ENCODE data around the gene OR2M7.

The OR2M7 gene

DNA sequence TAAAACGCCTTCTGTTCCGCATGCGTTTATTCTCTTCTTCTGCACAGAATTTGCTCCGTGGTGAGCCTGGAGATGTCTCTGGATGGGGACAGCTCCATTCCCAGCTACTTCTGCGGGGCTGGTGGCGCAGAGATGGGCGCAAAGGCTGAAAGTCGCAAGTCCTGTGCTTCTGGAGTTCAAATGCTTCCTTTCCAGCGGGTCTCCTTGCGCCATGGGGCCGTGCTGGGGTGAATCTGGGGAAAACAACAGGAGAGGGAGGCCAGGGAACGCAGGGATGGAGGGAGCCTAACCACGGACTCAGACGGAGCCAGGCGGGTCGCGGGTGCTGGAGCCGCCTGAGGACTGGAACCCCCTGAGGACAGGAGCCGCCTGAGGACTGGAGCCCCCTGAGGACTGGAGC is 18.3 kb downstream of the OR2M7 start:
- TF ChIP-seq CREB1 (IDR thresholded peaks at IDR 0.05; ENCODE audit: low read depth): no peak
- no peak for TF ChIP-seq YY1 (IDR thresholded peaks at IDR 0.05; ENCODE audit: low read depth)
- no peak for TF ChIP-seq TEAD4 (IDR thresholded peaks at IDR 0.05)
- TF ChIP-seq, protein P1, sequence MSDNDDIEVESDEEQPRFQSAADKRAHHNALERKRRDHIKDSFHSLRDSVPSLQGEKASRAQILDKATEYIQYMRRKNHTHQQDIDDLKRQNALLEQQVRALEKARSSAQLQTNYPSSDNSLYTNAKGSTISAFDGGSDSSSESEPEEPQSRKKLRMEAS (IDR thresholded peaks at IDR 0.05): no peak
- TF ChIP-seq CEBPB (IDR thresholded peaks at IDR 0.05): no peak
- no peak for TF ChIP-seq TAF1 (IDR thresholded peaks at IDR 0.05; ENCODE audit: low read depth)
- TF ChIP-seq EP300 (IDR thresholded peaks at IDR 0.05; ENCODE audit: borderline replicate concordance): no peak
- TF ChIP-seq USF1 (IDR thresholded peaks at IDR 0.05): no peak
- no peak for TF ChIP-seq EGR1 (IDR thresholded peaks at IDR 0.05)
- no peak for TF ChIP-seq RAD21 (IDR thresholded peaks at IDR 0.05; ENCODE audit: low read depth)
- TF ChIP-seq ZBTB7A (IDR thresholded peaks at IDR 0.05; ENCODE audit: low read depth): no peak
- TF ChIP-seq TCF12 (IDR thresholded peaks at IDR 0.05; ENCODE audit: low read depth): no peak
- TF ChIP-seq FOXM1 (IDR thresholded peaks at IDR 0.05; ENCODE audit: borderline replicate concordance, low read depth): no peak
- TF ChIP-seq NFIC (IDR thresholded peaks at IDR 0.05): no peak
- no peak for TF ChIP-seq REST (IDR thresholded peaks at IDR 0.05; ENCODE audit: low read depth)

- TF ChIP-seq REST (IDR thresholded peaks at IDR 0.05; ENCODE audit: low read depth) (no peak), YY1 (IDR thresholded peaks at IDR 0.05; ENCODE audit: low read depth) (no peak), NFIC (IDR thresholded peaks at IDR 0.05) (no peak), CREB1 (IDR thresholded peaks at IDR 0.05; ENCODE audit: low read depth) (no peak), CEBPB (IDR thresholded peaks at IDR 0.05) (no peak), EGR1 (IDR thresholded peaks at IDR 0.05) (no peak), TEAD4 (IDR thresholded peaks at IDR 0.05) (no peak), ZBTB7A (IDR thresholded peaks at IDR 0.05; ENCODE audit: low read depth) (no peak)
- TF ChIP-seq, protein P1 (IDR thresholded peaks at IDR 0.05): no peak
Observed at GRCh38 chr1:248303324-248303723, 21.0 kb downstream of the OR2M7 start, which contains the start of gene OR2T12. TSS of gene OR2T12 (minus strand) at chr1:248303424. CDS start at chr1:248295578, 7,846 bp downstream.

DNA sequence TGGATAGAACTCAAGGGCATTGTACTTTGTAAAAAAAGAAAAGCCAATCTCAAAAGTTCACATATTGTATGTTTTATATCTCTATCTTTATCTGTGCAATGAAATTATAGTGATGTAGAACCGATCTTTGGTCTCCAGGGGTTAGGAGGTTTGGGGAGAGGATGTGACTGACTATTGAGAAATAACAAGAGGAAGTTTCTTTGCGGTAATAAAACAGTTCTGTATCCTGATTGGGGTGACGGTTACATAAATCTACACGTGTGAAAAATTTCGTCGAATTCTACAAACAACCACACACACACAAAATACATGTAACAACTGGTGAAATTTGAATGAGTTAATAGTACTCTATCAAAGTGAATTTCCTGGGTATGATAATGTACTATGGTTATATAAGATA is 36.0 kb downstream of the OR2M7 start:
- TF ChIP-seq NFIC (IDR thresholded peaks at IDR 0.05): no peak
- no peak for TF ChIP-seq ZBTB7A (IDR thresholded peaks at IDR 0.05; ENCODE audit: low read depth)
- TF ChIP-seq RAD21 (IDR thresholded peaks at IDR 0.05; ENCODE audit: low read depth): no peak
- no peak for TF ChIP-seq EGR1 (IDR thresholded peaks at IDR 0.05)
- no peak for TF ChIP-seq YY1 (IDR thresholded peaks at IDR 0.05; ENCODE audit: low read depth)
- TF ChIP-seq CREB1 (IDR thresholded peaks at IDR 0.05; ENCODE audit: low read depth): no peak
- no peak for TF ChIP-seq TCF12 (IDR thresholded peaks at IDR 0.05; ENCODE audit: low read depth)
- no peak for TF ChIP-seq TAF1 (IDR thresholded peaks at IDR 0.05; ENCODE audit: low read depth)
- TF ChIP-seq CEBPB (IDR thresholded peaks at IDR 0.05): no peak
- TF ChIP-seq, protein P1 (IDR thresholded peaks at IDR 0.05): no peak
- no peak for TF ChIP-seq FOXM1 (IDR thresholded peaks at IDR 0.05; ENCODE audit: borderline replicate concordance, low read depth)
- no peak for TF ChIP-seq USF1 (IDR thresholded peaks at IDR 0.05)
- no peak for TF ChIP-seq REST (IDR thresholded peaks at IDR 0.05; ENCODE audit: low read depth)
- no peak for TF ChIP-seq EP300 (IDR thresholded peaks at IDR 0.05; ENCODE audit: borderline replicate concordance)

GRCh38 chr1:248277876-248278275 is 46.5 kb downstream of the OR2M7 start, which contains the start of gene OR2T33:
TSS of gene OR2T33 (minus strand) at chr1:248277976. CDS start at chr1:248273814, 4,162 bp downstream.
- no peak for TF ChIP-seq NFIC (IDR thresholded peaks at IDR 0.05)
- TF ChIP-seq TEAD4 (IDR thresholded peaks at IDR 0.05): no peak
- no peak for TF ChIP-seq YY1 (IDR thresholded peaks at IDR 0.05; ENCODE audit: low read depth)
- TF ChIP-seq USF1 (IDR thresholded peaks at IDR 0.05): no peak
- TF ChIP-seq TCF12 (IDR thresholded peaks at IDR 0.05; ENCODE audit: low read depth): no peak
- TF ChIP-seq EP300 (IDR thresholded peaks at IDR 0.05; ENCODE audit: borderline replicate concordance): no peak
- TF ChIP-seq, protein P1 (IDR thresholded peaks at IDR 0.05): no peak
- no peak for TF ChIP-seq EGR1 (IDR thresholded peaks at IDR 0.05)
- TF ChIP-seq TAF1 (IDR thresholded peaks at IDR 0.05; ENCODE audit: low read depth): no peak
- no peak for TF ChIP-seq RAD21 (IDR thresholded peaks at IDR 0.05; ENCODE audit: low read depth)
- TF ChIP-seq REST (IDR thresholded peaks at IDR 0.05; ENCODE audit: low read depth): no peak
- TF ChIP-seq ZBTB7A (IDR thresholded peaks at IDR 0.05; ENCODE audit: low read depth): no peak
- TF ChIP-seq FOXM1 (IDR thresholded peaks at IDR 0.05; ENCODE audit: borderline replicate concordance, low read depth): no peak
- TF ChIP-seq CREB1 (IDR thresholded peaks at IDR 0.05; ENCODE audit: low read depth): no peak
- TF ChIP-seq CEBPB (IDR thresholded peaks at IDR 0.05): no peak
